ENCODE results near the gene RSPO3. TPM values are rescaled to one million over a fixed set of nuclear protein-coding genes. Genes with fewer than 3 reads are reported as not detected.
A peak's percentile ranks its signal among the peaks of the same experiment; 100 is the strongest.

RSPO3 gene
- total RNA-seq, 1 donor from 2014 or later, result not detected

DNA sequence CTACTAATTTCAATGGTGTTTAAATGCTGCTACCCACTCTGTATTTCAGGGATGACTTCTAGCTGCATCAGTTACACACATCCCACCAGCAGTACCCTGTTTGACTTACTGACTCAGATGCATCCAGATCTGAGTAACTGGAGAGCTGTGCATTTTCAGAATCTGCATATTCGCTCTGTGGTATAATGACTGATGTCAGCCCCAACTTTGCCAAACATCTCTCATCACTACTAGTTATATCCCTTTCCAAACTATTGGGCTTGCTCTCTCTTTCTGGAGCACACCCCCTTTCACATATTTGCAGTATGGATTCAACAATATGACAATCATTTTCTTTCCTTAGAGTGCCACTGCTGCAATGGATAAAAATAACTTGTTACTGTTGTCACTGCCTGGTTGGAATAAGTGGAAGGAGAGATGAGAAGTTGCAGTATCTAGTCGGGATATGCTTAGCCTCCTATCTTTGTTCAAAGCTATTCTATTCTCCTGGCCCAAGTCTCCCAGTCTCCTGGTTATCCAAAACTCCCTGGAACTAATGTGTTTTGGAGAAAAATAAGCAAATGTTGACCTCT is 3.3 kb upstream of the RSPO3 start:
- Mint-ChIP-seq H3K4me3 (ENCODE audit: unreplicated experiment) (no peak overlapping the region), H3K4me1 (ENCODE audit: low read depth, unreplicated experiment) (peaks cover 2% of the 10 kb centered on the region), H3K9me3 (ENCODE audit: unreplicated experiment) (peaks cover 2% of the 10 kb centered on the region), H3K36me3 (ENCODE audit: unreplicated experiment) (no peaks in the 10 kb centered on the region), H3K27ac (ENCODE audit: unreplicated experiment) (no peak overlapping the region), H3K27me3 (ENCODE audit: unreplicated experiment) (peaks cover 8% of the 10 kb centered on the region)
- TF ChIP-seq, protein P1, sequence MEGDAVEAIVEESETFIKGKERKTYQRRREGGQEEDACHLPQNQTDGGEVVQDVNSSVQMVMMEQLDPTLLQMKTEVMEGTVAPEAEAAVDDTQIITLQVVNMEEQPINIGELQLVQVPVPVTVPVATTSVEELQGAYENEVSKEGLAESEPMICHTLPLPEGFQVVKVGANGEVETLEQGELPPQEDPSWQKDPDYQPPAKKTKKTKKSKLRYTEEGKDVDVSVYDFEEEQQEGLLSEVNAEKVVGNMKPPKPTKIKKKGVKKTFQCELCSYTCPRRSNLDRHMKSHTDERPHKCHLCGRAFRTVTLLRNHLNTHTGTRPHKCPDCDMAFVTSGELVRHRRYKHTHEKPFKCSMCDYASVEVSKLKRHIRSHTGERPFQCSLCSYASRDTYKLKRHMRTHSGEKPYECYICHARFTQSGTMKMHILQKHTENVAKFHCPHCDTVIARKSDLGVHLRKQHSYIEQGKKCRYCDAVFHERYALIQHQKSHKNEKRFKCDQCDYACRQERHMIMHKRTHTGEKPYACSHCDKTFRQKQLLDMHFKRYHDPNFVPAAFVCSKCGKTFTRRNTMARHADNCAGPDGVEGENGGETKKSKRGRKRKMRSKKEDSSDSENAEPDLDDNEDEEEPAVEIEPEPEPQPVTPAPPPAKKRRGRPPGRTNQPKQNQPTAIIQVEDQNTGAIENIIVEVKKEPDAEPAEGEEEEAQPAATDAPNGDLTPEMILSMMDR (IDR thresholded peaks at IDR 0.05; ENCODE audit: partially characterized antibody, unreplicated experiment), result no peak
- no peak for DNase-seq

DNA sequence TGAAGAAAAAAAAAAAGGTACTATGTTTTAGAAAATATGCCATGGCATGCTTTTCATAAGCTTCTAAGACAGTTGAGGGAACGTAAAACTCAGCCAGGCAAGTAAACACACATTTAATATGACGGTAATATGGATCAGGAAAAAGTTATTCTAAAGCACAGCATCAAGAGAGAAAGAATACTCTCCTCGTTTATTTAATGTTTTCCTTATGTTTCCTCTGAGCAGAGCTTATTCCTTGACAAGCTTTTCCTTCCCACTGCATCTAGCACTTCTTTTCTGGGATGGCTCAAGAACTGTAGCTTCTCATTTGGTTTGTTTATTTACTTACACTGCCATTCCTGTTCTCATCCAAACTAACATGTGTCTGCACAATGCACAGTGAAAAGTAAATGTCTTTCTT is 2.7 kb upstream of the RSPO3 start:
- TF ChIP-seq, protein P1 (IDR thresholded peaks at IDR 0.05; ENCODE audit: partially characterized antibody, unreplicated experiment), result no peak
- Mint-ChIP-seq H3K36me3 (ENCODE audit: unreplicated experiment) (no peaks in the 10 kb centered on the region), H3K4me3 (ENCODE audit: unreplicated experiment) (no peak overlapping the region), H3K9me3 (ENCODE audit: unreplicated experiment) (peaks cover 2% of the 10 kb centered on the region), H3K27ac (ENCODE audit: unreplicated experiment) (no peak overlapping the region), H3K4me1 (ENCODE audit: low read depth, unreplicated experiment) (peaks cover 2% of the 10 kb centered on the region), H3K27me3 (ENCODE audit: unreplicated experiment) (peaks cover 9% of the 10 kb centered on the region)
- no peak for DNase-seq

DNA sequence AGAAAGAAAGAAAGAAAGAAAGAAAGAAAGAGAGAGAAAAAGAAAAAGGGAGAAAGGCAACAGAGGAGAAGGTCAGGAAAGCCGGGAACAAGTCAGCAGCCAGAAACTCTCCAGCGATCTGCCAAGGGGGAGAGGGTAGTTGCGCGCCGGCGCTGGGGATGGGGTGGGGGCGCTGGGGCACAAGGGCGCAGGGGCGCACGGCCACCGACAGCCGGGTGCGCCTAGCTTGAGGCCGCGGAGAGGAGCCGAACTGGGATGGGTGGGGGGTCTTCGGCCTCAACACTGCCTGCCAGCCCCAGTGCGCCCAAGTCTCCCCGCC is 533 bp upstream of the RSPO3 start:
- peaks cover 2% of the 10 kb centered on the region for H3K4me1 Mint-ChIP-seq (ENCODE audit: low read depth, unreplicated experiment)
- TF ChIP-seq, protein P1 (IDR thresholded peaks at IDR 0.05; ENCODE audit: partially characterized antibody, unreplicated experiment), result no peak
- H3K36me3 Mint-ChIP-seq (ENCODE audit: unreplicated experiment), result no peaks in the 10 kb centered on the region
- H3K27ac Mint-ChIP-seq (ENCODE audit: unreplicated experiment), result no peak overlapping the region
- H3K4me3 Mint-ChIP-seq (ENCODE audit: unreplicated experiment), result peak overlapping the region; percentile 80
- DNase-seq, result no peak
- H3K27me3 Mint-ChIP-seq (ENCODE audit: unreplicated experiment), result peaks cover 14% of the 10 kb centered on the region
- H3K9me3 Mint-ChIP-seq (ENCODE audit: unreplicated experiment), result peaks cover 2% of the 10 kb centered on the region

DNA sequence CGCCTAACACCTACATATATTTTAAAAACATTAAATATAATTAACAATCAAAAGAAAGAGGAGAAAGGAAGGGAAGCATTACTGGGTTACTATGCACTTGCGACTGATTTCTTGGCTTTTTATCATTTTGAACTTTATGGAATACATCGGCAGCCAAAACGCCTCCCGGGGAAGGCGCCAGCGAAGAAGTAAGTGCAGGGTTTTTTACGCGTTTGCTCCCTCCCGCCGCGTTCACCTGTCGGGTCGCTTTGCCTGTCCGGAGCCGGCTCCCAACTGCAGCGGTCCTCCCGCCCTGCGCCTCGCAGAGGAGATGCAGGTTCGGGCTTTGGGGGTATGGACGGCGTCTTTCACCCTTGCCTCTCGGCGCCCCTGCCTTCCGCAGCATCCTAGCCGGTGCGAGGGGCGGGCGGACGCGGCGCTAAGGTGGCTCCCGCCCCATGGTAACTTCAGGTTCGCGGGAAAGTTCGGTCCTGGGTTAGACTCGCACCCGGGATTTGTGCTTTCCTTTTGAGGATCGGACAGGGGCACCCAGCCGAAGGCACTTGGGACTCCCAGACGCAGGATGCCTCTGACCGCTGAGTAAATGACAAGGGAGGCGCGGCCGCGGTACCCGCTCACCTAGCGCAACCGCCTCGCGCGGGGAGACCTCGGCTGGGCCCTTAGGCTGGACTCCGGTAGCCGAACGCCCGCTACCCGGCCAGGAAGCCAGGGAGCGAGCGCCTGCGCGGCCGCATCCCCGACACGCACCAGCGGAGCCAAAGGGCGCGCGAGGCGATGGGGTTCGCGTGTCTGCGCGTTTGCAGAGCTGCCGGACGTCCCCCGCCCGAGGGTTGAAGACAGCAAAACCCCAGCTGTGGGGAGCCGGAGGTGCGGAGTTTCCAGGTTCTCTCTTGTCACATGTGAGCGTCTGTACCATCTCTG is 891 bp downstream of the RSPO3 start:
- TF ChIP-seq, protein P1 (IDR thresholded peaks at IDR 0.05; ENCODE audit: partially characterized antibody, unreplicated experiment), result no peak
- Mint-ChIP-seq H3K27me3 (ENCODE audit: unreplicated experiment) (peaks cover 14% of the 10 kb centered on the region), H3K36me3 (ENCODE audit: unreplicated experiment) (no peaks in the 10 kb centered on the region), H3K9me3 (ENCODE audit: unreplicated experiment) (peaks cover 2% of the 10 kb centered on the region), H3K27ac (ENCODE audit: unreplicated experiment) (no peak overlapping the region), H3K4me3 (ENCODE audit: unreplicated experiment) (peak overlapping the region; percentile 90), H3K4me1 (ENCODE audit: low read depth, unreplicated experiment) (peaks cover 2% of the 10 kb centered on the region)
- peak; percentile 53 for DNase-seq

Measured in glutamatergic neuron (in vitro differentiated cells).